GM12874 (cell line): ENCODE data around the gene NFATC2.

Source experiments
- TF ChIP-seq, protein P1 (sequence below): IDR thresholded peaks from 2 replicates; pipeline ENCODE4 v1.5.1; 2011; ENCODE audit warnings: low read depth, mild to moderate bottlenecking, control low read depth, low read length, moderate library complexity; ENCODE audit not compliant: insufficient read depth

NFATC2 gene

DNA sequence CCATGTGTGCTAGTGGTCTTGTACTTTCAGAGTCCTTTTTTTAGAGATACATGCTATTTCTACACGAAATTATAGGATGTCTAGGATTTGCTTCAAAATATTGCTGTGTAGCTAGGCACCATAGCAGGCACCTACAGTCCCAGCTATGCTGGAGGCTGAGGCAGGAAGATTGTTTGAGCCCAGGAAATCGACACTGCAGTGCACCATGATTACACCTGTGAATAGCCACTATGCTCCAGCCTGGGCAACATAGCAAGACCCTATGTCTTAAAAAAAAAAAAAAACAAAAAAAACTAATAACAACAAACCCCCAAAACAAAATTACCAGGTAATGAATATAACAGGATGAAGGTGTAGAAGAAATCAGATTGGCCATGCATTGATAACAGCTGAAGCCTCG is 121.7 kb downstream of the NFATC2 start:
- TF ChIP-seq, protein P1, sequence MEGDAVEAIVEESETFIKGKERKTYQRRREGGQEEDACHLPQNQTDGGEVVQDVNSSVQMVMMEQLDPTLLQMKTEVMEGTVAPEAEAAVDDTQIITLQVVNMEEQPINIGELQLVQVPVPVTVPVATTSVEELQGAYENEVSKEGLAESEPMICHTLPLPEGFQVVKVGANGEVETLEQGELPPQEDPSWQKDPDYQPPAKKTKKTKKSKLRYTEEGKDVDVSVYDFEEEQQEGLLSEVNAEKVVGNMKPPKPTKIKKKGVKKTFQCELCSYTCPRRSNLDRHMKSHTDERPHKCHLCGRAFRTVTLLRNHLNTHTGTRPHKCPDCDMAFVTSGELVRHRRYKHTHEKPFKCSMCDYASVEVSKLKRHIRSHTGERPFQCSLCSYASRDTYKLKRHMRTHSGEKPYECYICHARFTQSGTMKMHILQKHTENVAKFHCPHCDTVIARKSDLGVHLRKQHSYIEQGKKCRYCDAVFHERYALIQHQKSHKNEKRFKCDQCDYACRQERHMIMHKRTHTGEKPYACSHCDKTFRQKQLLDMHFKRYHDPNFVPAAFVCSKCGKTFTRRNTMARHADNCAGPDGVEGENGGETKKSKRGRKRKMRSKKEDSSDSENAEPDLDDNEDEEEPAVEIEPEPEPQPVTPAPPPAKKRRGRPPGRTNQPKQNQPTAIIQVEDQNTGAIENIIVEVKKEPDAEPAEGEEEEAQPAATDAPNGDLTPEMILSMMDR: no peak

DNA sequence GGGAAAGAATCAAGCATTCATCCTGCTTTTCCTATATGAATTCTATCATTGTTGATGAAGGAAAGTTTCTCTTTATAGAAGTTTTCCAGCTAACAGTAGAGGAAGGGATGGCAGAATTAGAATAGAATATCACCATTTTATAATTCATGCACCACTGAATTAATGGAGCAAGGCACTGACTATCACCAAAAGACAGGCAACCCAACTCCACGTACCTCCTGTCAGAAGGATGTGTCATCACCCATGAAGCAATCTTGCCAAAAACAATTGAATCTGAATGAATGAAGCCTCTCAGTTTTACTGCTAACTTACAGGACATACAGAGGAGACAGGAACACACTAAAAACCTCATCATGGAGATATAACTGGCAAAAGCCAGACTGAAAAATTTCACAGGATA is 122.4 kb downstream of the NFATC2 start:
- TF ChIP-seq, protein P1: no peak

DNA sequence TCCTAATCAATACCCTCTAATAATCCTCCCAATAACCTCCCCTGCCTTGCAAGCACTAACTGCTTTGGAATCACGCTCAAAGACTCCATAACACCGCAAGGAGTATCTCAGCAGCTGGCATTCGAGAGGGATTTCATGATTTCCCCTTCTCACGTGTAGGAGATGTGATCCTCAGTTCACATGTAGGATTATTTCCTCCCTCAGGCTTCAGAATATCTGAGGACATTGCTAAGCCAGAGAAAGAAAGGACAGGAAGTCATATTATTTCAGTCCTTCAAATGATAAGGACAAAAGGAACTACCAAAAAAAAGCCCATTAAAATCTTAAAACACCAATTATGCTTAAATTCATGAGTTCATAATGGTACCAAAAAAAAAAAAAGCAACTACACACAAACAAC is 122.9 kb downstream of the NFATC2 start:
- TF ChIP-seq, protein P1: no peak

DNA sequence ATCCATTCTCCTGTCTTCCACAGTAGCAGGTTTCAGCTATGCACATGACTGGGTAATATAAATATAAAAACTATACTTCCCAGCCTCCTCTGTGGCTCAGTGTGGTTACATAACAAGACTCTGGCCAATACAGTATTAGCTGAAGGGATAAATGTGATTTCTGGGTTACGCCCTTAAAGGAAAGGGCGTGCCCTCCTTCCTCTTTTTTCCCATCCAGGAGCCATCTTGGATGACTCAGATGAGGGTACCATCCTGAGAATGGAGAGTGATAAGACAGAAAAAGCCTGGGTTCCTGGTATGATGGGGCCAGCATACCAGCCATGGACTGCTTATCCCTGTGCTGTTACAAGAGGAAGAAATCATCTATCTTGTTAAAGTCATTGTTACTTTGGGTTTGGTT is 123.3 kb downstream of the NFATC2 start:
- TF ChIP-seq, protein P1: no peak

DNA sequence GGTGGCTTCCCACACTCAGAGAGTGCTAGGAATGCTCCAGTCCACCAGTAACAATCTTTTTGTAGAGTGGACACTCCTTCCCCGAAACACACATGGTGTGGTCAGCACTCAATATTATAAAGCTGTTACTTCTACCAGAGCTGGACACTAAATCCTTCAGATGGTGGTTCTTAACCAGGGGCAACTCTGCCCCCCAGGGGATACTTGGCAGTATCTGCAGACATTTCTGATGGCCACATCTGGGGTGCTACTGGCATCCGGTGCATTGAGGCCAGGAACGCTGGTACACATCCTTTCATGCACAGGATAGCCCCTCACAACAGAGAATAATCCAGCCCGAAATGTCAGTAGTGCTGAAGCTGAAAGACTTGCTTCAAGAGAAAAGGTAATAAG is 124.4 kb downstream of the NFATC2 start:
- TF ChIP-seq, protein P1: no peak

DNA sequence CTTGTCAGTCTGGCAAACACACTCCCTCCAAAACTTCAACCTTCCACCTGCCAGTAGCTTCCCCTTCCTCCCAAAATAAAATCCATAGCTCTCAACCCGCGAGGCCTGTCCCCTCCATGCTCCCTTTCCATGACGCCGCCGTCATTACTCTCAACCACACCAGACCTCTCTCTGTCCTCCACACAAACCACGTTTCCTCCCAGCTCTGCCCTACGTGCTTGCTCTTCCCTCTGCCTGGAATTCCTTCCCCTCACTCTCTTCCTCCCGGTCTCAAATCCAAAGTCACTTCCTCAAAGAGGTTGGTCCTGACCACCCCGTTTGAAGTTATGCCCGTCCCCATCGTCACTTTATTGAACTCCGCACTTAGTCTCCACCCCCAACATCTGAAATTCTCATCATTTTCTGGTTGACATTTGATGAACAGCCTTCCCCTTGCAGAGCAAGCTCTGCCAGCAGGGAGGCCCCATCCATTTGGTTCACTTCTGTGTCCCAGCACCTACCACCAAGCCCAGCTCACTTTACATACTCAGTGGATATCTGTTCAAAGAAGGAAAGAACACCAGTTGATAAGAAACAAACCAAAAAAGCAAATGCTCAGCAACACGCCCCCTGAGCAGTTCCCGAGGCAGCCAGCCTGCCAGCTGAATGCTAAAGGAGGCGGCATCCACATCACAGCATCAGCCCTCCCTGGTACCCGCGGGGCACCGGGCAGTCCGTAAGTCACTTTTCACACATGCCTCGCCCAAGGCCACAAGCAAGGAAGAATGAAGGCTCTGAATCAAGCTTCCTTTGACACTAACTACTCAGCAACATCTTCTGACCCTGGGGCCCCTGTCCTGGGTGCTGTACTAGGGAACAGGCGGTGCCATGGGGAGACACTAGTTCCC is 125.0 kb downstream of the NFATC2 start:
- TF ChIP-seq, protein P1: no peak

DNA sequence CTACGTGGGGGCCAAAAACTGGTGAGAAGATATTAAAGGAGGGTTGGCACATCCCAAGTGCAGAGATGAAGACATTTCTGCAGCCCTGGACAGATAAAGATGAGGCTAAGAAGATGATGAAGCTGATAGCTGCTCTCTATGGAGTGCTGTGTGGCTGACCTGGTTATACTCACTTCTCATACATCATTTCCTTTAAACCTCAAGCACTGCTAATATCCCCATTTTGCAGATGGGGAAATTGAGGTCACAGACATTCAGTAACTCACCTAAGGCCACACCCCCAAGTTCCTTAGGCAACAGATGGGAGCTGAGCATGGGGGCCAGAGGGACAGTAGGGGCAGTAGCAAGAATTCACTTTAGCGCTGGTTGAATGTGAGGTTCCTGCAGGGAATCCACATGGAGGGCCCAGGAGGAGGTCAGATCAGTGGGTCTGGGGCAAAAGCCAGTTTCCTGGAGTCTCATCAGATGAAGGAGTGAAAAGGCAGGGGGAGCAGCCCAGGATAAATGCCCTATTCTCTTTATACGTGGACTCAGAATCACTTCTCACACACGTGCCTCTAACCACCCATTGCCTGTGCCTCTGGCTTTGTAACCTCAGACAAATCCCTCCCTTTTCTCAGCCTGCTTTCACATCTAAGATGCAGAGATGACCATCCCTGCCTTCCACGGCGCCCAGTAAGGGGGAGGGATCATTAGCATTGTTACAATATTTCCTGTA is 125.8 kb downstream of the NFATC2 start:
- TF ChIP-seq, protein P1: no peak
